ENCODE measurements around the gene HES4.

The HES4 gene

GRCh38 chr1:966135-966703, 33.7 kb downstream of the HES4 start, which contains the start of gene PLEKHN1:
Gene PLEKHN1, plus strand, starts transcription at chr1:966482. Its CDS starts 50 bp downstream, at chr1:966532.
- POLR2A ChIA-PET: interaction anchor here (0.6 to 1.5 kb wide), 11 partner anchors 8 to 188 kb away, joined by 3 to 28 read pairs (median 3); partner anchors contain the start of genes AGRN, HES4 and NOC2L
- no peaks in the 10 kb centered on the region for H3K9me3 ChIP-seq (ENCODE audit: control insufficient read depth, insufficient read depth, low read depth, low read length)
- H3K27ac ChIP-seq (ENCODE audit: extremely low read depth, low read depth, low read length): peak within 1 kb of the TSS; percentile 75
- peaks cover 0 to 38% of the 10 kb centered on the region in 2 experiments; a peak in 1 of 3 replicates for H3K36me3 ChIP-seq (ENCODE audit: control insufficient read depth in 2 of 2, insufficient read depth in 1 of 2, low read length in 2 of 2)
- CTCF ChIA-PET: interaction anchor here (0.5 to 1.5 kb wide), 4 partner anchors 18 to 1229 kb away, joined by 3 to 4 read pairs (median 3); no protein-coding TSS in a partner anchor
- H3K4me1 ChIP-seq (ENCODE audit: control insufficient read depth, insufficient read depth, low read length): peaks cover 5% of the 10 kb centered on the region
- H3K4me3 ChIP-seq (ENCODE audit: low read depth, low read length): peak within 1 kb of the TSS; percentile 51
- TF ChIP-seq ZNF580 (tag by site-specific recombination; IDR thresholded peaks at IDR 0.05) (no peak), GLIS2 (tag by site-specific recombination; IDR thresholded peaks at IDR 0.05) (no peak), MEIS1 (CRISPR knock-in tag; IDR thresholded peaks at IDR 0.05; ENCODE audit: borderline replicate concordance) (no peak), ZNF394 (tag by site-specific recombination; IDR thresholded peaks at IDR 0.05; ENCODE audit: borderline replicate concordance) (no peak), ZNF391 (tag by site-specific recombination; IDR thresholded peaks at IDR 0.05; ENCODE audit: borderline replicate concordance, low read depth) (no peak), EGR2 (tag by site-specific recombination; IDR thresholded peaks at IDR 0.05; ENCODE audit: low read depth) (no peak), PRDM4 (tag by site-specific recombination; IDR thresholded peaks at IDR 0.05) (no peak), KLF17 (tag by site-specific recombination; IDR thresholded peaks at IDR 0.05) (peak; percentile 17; the same call in 1 of the 2 replicates), ZNF175 (tag by site-specific recombination; IDR thresholded peaks at IDR 0.05) (no peak), ZNF324 (tag by site-specific recombination; IDR thresholded peaks at IDR 0.05) (no peak), ZNF792 (tag by site-specific recombination; IDR thresholded peaks at IDR 0.05) (no peak), ZNF529 (tag by site-specific recombination; IDR thresholded peaks at IDR 0.05; ENCODE audit: insufficient replicate concordance) (no peak), ZNF664 (tag by site-specific recombination; IDR thresholded peaks at IDR 0.05) (no peak), PRDM2 (tag by site-specific recombination; IDR thresholded peaks at IDR 0.05; ENCODE audit: borderline replicate concordance) (no peak), GLIS1 (tag by site-specific recombination; IDR thresholded peaks at IDR 0.05) (no peak), ZNF366 (tag by site-specific recombination; conservative IDR thresholded peaks at IDR 0.05) (no peak), ZNF621 (tag by site-specific recombination; IDR thresholded peaks at IDR 0.05) (no peak), ZNF791 (tag by site-specific recombination; IDR thresholded peaks at IDR 0.05) (no peak), ZNF140 (tag by site-specific recombination; IDR thresholded peaks at IDR 0.05) (no peak), SP3 (tag by site-specific recombination; IDR thresholded peaks at IDR 0.05) (peak; percentile 69), ZNF148 (tag by site-specific recombination; IDR thresholded peaks at IDR 0.05; ENCODE audit: borderline replicate concordance) (no peak), ZNF645 (tag by site-specific recombination; IDR thresholded peaks at IDR 0.05) (no peak)

Data from HEK293 (cell line).